H9 (cell line): ENCODE results near the gene AKIRIN1. TPM values are rescaled to one million over a fixed set of nuclear protein-coding genes. Genes with fewer than 3 reads are reported as not detected.
"Not testable (repeated sequence)": the region's sequence is repeated elsewhere in the genome, so short reads cannot be mapped to it uniquely, and the experiment has no call there.

ENCODE experiments used
- DNase-seq: peaks from one replicate; pipeline ENCODE4 v3.0.0-alpha.2; 2017
- H2AFZ ChIP-seq: one replicate; pipeline ENCODE4 v1.6.1; 2013; ENCODE audit warnings: mild to moderate bottlenecking, low read length, control low read depth, moderate library complexity
- H2AK5ac ChIP-seq: 2 replicates; pipeline ENCODE4 v1.6.1; 2013; ENCODE audit warnings: low read length, control low read depth, mixed read lengths; ENCODE audit not compliant: insufficient read length
- H2BK120ac ChIP-seq: one replicate; pipeline ENCODE4 v1.6.1; 2013; ENCODE audit warnings: low read depth, mild to moderate bottlenecking, low read length, control low read depth, inconsistent platforms; ENCODE audit not compliant: poor library complexity, severe bottlenecking
- H2BK12ac ChIP-seq: 2 replicates; pipeline ENCODE4 v1.6.1; 2013; ENCODE audit warnings: low read length, control low read depth, mixed read lengths, low read depth; ENCODE audit not compliant: insufficient read length
- H2BK15ac ChIP-seq: 2 replicates; pipeline ENCODE4 v1.6.1; 2013; ENCODE audit warnings: low read depth, low read length, control low read depth
- H2BK20ac ChIP-seq: one replicate; pipeline ENCODE4 v1.6.1; 2013; ENCODE audit warnings: low read depth, mild to moderate bottlenecking, low read length, control low read depth, inconsistent platforms; ENCODE audit not compliant: poor library complexity, severe bottlenecking
- H2BK5ac ChIP-seq: 2 replicates; pipeline ENCODE4 v1.6.1; 2013; ENCODE audit warnings: low read length, control low read depth, mixed read lengths; ENCODE audit not compliant: insufficient read length
- H3K14ac ChIP-seq: 2 replicates; pipeline ENCODE4 v1.6.1; 2013; ENCODE audit warnings: low read length, control low read depth; ENCODE audit not compliant: insufficient read depth
- H3K18ac ChIP-seq: 2 replicates; pipeline ENCODE4 v1.6.1; 2013; ENCODE audit warnings: low read depth, mild to moderate bottlenecking, mixed read lengths, low read length, control low read depth; ENCODE audit not compliant: insufficient read length
- H3K23ac ChIP-seq: 2 replicates; pipeline ENCODE4 v1.6.1; 2013; ENCODE audit warnings: low read length, control low read depth, mixed read lengths, low read depth; ENCODE audit not compliant: insufficient read length
- H3K23me2 ChIP-seq: 2 replicates; pipeline ENCODE4 v1.6.1; 2013; ENCODE audit warnings: low read depth, mild to moderate bottlenecking, mixed read lengths, low read length, control low read depth; ENCODE audit not compliant: insufficient read length, poor library complexity, severe bottlenecking
- H3K27ac ChIP-seq: 2 replicates; pipeline ENCODE4 v1.5.1; 2013; ENCODE audit warnings: low read length, control low read depth, mixed read lengths, low read depth; ENCODE audit not compliant: insufficient read length
- H3K27me3 ChIP-seq: 2 replicates; pipeline ENCODE4 v1.6.1; 2013; ENCODE audit warnings: low read length, control low read depth, inconsistent platforms; ENCODE audit not compliant: insufficient read depth
- H3K4ac ChIP-seq: 2 replicates; pipeline ENCODE4 v1.6.1; 2013; ENCODE audit warnings: low read depth, mild to moderate bottlenecking, control low read depth, inconsistent platforms, low read length, moderate library complexity
- H3K4me1 ChIP-seq: 2 replicates; pipeline ENCODE4 v1.6.1; 2013; ENCODE audit warnings: low read length, control low read depth, inconsistent platforms; ENCODE audit not compliant: insufficient read depth
- H3K4me2 ChIP-seq: 2 replicates; pipeline ENCODE4 v1.6.1; 2013; ENCODE audit warnings: low read length, control low read depth, mixed read lengths; ENCODE audit not compliant: insufficient read length, insufficient read depth
- H3K56ac ChIP-seq: 2 replicates; pipeline ENCODE4 v1.6.1; 2013; ENCODE audit warnings: low read depth, mild to moderate bottlenecking, mixed read lengths, low read length, control low read depth; ENCODE audit not compliant: insufficient read length
- H3K79me1 ChIP-seq: 2 replicates; pipeline ENCODE4 v1.6.1; 2013; ENCODE audit warnings: low read depth, mild to moderate bottlenecking, moderate library complexity, low read length, control low read depth, inconsistent platforms; ENCODE audit not compliant: insufficient read depth, poor library complexity, severe bottlenecking
- H3K79me2 ChIP-seq: 2 replicates; pipeline ENCODE4 v1.6.1; 2013; ENCODE audit warnings: low read length, control low read depth, inconsistent platforms; ENCODE audit not compliant: insufficient read depth
- H3K9ac ChIP-seq: 2 replicates; pipeline ENCODE4 v1.6.1; 2013; ENCODE audit warnings: low read length, control low read depth, mixed read lengths; ENCODE audit not compliant: insufficient read length; ENCODE audit errors: extremely low read depth
- H3K9me3 ChIP-seq: one replicate; pipeline ENCODE4 v1.6.1; 2013; ENCODE audit warnings: low read depth, low read length, inconsistent platforms; ENCODE audit not compliant: control insufficient read depth
- H3T11ph ChIP-seq: one replicate; pipeline ENCODE4 v1.6.1; 2013; ENCODE audit warnings: mild to moderate bottlenecking, low read length, control low read depth, inconsistent platforms
- H4K20me1 ChIP-seq: one replicate; pipeline ENCODE4 v1.6.1; 2013; ENCODE audit not compliant: control insufficient read depth, insufficient read length, insufficient read depth
- H4K5ac ChIP-seq: 2 replicates; pipeline ENCODE4 v1.6.1; 2013; ENCODE audit warnings: low read depth, mild to moderate bottlenecking, mixed read lengths, low read length, control low read depth; ENCODE audit not compliant: insufficient read length
- H4K8ac ChIP-seq: replicated peaks from 2 replicates; pipeline ENCODE4 v1.6.1; 2013; ENCODE audit warnings: low read length, control low read depth, mixed read lengths, low read depth; ENCODE audit not compliant: insufficient read length
- H4K91ac ChIP-seq: 2 replicates; pipeline ENCODE4 v1.6.1; 2013; ENCODE audit warnings: low read depth, mild to moderate bottlenecking, moderate library complexity, mixed read lengths, low read length, control low read depth; ENCODE audit not compliant: insufficient read length
- H3K27ac Mint-ChIP-seq, 3 experiments: 2 replicates in 2 of 3; 3 replicates in 1 of 3; pipeline ENCODE4 v1.8.0; 2020 to 2021; ENCODE audit warnings: mixed read lengths in 3 of 3, mild to moderate bottlenecking in 1 of 3, moderate library complexity in 1 of 3
- H3K27me3 Mint-ChIP-seq: 2 replicates; pipeline ENCODE4 v1.8.0; 2021; ENCODE audit warnings: low read depth, mild to moderate bottlenecking, moderate library complexity, mixed read lengths
- H3K36me3 Mint-ChIP-seq, 3 experiments: 2 replicates in 2 of 3; 3 replicates in 1 of 3; pipeline ENCODE4 v1.8.0; 2020 to 2021; ENCODE audit warnings: low read depth in 3 of 3, mixed read lengths in 3 of 3; ENCODE audit not compliant: insufficient read depth in 1 of 3
- H3K4me1 Mint-ChIP-seq, 2 experiments: 2 replicates each; pipeline ENCODE4 v1.8.0; 2020; ENCODE audit warnings: mixed read lengths in 2 of 2
- H3K4me3 Mint-ChIP-seq, 2 experiments: 2 replicates in 1 of 2; 3 replicates in 1 of 2; pipeline ENCODE4 v1.8.0; 2020 to 2021; ENCODE audit warnings: mild to moderate bottlenecking in 2 of 2, mixed read lengths in 2 of 2, moderate library complexity in 1 of 2
- H3K9me3 Mint-ChIP-seq, 2 experiments: 2 replicates in 1 of 2; 3 replicates in 1 of 2; pipeline ENCODE4 v1.8.0; 2020; ENCODE audit warnings: mild to moderate bottlenecking in 2 of 2, mixed read lengths in 2 of 2, moderate library complexity in 1 of 2
- WGBS: extraction: QIAGEN DNeasy Blood & Tissue Kit; methylation state at CpG from one replicate; pipeline ENCODE4 v1.1.7; 2013; ENCODE audit warnings: missing lambda C conversion rate, low lambda C conversion rate, mixed read lengths; ENCODE audit not compliant: insufficient read length; ENCODE audit errors: extremely low coverage; 5-methylcytosine and 5-hydroxymethylcytosine counted together
- total RNA-seq: library from RNA; stranded (reverse); gene quantifications from 2 replicates; pipeline ENCODE4 v1.2.1, GENCODE V29; 2021
- TF ChIP-seq, protein P1 (sequence below): fragments of 200-600 bp; sonication (generic); conservative IDR thresholded peaks from 3 replicates; pipeline ENCODE4 v1.8.0; 2021; ENCODE audit warnings: antibody characterized with exemption, mild to moderate bottlenecking

The AKIRIN1 gene
- total RNA-seq, 1 experiment from 2014 or later, result 237 TPM

DNA sequence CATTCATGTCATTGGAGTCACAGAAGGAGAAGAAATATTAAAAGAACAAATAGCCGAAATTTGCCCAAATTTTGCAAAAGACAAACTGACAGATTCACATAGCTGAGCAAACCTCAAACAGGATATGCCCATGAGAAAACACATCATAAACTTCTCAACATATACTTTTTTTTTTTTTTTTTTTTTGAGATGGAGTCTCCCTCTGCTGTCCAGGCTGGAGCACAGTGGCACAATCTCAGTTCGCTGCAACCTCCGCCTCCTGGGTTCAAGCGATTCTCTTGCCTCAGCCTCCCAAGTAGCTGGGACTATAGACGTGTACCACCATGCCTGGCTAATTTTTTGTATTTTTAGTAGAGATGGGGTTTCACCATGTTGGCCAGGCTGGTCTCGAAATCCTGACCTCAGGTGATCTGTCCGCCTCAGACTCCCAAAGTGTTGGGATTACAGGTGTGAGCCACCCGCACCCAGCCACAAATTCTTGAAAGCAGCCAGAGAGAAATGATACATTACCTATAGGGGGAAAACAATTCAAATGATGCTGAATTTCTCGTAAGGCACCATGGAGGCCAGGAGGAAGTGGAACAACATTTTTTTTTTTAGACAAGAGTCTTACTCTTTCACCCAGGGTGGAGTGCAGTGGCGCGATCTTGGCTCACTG is 60.2 kb downstream of the AKIRIN1 start:
- not testable (repeated sequence) for H3K4me2 ChIP-seq, H3K27me3 Mint-ChIP-seq, H2BK5ac ChIP-seq, H3K23ac ChIP-seq, H3K4me1 ChIP-seq, H4K5ac ChIP-seq, H3K27ac ChIP-seq, H3T11ph ChIP-seq, H2AFZ ChIP-seq, DNase-seq, H2BK20ac ChIP-seq, H4K91ac ChIP-seq, H3K79me1 ChIP-seq, H3K9me3 ChIP-seq, H3K9ac ChIP-seq, H4K20me1 ChIP-seq, H3K9me3 Mint-ChIP-seq, H4K8ac ChIP-seq, H3K18ac ChIP-seq, H2AK5ac ChIP-seq, H3K4ac ChIP-seq, H3K14ac ChIP-seq, H3K56ac ChIP-seq, H2BK15ac ChIP-seq, H3K27me3 ChIP-seq, H2BK120ac ChIP-seq, H3K79me2 ChIP-seq, H2BK12ac ChIP-seq, H3K4me3 Mint-ChIP-seq, H3K23me2 ChIP-seq
- Mint-ChIP-seq H3K27ac (peak overlapping the region in 2 of 3 experiments; percentile 77 to 86; a peak in 3 of 7 replicates), H3K36me3 (peaks cover 5 to 20% (median 12%) of the 10 kb centered on the region in 3 experiments; a peak in 3 of 7 replicates), H3K4me1 (peaks cover 9 to 22% of the 10 kb centered on the region in 2 experiments)
- no CpG with 5 or more reads among the region's 11 CpGs for WGBS
- TF ChIP-seq, protein P1, sequence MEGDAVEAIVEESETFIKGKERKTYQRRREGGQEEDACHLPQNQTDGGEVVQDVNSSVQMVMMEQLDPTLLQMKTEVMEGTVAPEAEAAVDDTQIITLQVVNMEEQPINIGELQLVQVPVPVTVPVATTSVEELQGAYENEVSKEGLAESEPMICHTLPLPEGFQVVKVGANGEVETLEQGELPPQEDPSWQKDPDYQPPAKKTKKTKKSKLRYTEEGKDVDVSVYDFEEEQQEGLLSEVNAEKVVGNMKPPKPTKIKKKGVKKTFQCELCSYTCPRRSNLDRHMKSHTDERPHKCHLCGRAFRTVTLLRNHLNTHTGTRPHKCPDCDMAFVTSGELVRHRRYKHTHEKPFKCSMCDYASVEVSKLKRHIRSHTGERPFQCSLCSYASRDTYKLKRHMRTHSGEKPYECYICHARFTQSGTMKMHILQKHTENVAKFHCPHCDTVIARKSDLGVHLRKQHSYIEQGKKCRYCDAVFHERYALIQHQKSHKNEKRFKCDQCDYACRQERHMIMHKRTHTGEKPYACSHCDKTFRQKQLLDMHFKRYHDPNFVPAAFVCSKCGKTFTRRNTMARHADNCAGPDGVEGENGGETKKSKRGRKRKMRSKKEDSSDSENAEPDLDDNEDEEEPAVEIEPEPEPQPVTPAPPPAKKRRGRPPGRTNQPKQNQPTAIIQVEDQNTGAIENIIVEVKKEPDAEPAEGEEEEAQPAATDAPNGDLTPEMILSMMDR, result peak; percentile 19; the same call in 1 of the 3 replicates
